Measurements from ENCODE around the gene CASP2.
A peak's percentile ranks its signal among the peaks of the same experiment; 100 is the strongest.
"Not testable (repeated sequence)": the region's sequence is repeated elsewhere in the genome, so short reads cannot be mapped to it uniquely, and the experiment has no call there.

Gene CASP2

GRCh38 chr7:143265017-143265693, 23.0 kb upstream of the CASP2 start:
- no peak for DNase-seq

GRCh38 chr7:143269251-143269650, 18.9 kb upstream of the CASP2 start:
- no peak for DNase-seq

DNA sequence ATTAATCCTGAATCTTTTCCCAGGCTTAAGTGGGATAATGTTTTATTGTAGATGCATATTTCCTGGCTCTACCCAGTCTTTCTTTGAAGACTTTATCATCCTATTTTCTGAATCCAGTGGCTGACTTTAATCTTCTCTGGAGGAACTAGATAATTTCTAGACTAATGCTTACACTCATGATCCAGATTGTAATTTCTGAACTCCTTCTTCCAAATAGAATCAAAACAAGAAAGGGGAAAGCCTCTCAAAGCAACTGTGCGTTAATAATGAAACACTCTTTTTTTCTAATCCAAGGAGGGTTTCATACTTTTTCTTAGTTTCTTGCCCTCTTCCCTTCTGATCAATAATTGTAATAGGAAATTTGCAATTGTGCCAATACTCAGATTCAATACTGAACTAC, 16.9 kb upstream of the CASP2 start:
- DNase-seq = no peak

DNA sequence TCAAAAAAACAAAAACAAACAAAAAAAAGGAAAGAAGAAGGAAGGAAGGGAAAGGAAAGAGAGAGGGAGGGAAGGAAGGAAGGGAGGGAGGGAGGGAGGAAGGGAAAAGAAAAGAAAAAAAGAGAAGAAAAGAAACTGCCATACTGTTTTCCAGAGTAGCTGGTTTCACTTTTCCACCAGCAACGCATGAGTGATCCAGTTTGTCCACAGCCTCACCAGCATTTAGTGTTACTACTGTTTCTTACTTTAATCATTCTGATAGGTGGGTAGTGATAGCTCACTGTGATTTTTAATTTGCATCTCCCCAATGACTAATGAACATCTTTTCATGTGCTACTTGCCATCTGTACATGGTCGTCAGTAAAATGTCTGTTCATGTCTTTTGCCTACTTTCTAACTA, 15.3 kb upstream of the CASP2 start:
- no peak for DNase-seq

GRCh38 chr7:143279186-143280098, 8.7 kb upstream of the CASP2 start:
- DNase-seq = peak in 2 of 5 experiments; percentile 24 to 57

- DNase-seq = peak in 1 of 5 experiments; percentile 24
Measured at GRCh38 chr7:143280160-143280559, 8.0 kb upstream of the CASP2 start.

DNA sequence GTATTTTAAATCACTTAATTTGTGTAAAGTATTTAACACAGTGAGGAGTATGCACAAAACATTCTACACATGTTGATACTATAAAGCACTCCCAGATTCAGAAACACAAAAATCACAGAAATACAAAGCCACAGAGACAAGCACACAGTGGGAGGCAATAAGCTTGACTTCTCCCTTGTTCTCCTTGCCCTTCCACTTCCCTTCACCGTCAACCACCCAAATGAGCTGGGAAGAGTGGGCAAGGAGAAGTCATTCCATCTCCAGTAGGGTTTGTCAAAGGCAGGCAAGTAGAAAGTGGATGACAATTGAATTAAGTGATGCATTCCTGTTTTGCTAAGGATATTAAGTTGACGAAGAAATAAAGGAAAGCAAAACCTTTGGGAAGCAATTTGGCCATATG, 7.6 kb upstream of the CASP2 start:
- no peak for DNase-seq

- DNase-seq = no peak
Measured at GRCh38 chr7:143281529-143281928, 6.6 kb upstream of the CASP2 start.

DNA sequence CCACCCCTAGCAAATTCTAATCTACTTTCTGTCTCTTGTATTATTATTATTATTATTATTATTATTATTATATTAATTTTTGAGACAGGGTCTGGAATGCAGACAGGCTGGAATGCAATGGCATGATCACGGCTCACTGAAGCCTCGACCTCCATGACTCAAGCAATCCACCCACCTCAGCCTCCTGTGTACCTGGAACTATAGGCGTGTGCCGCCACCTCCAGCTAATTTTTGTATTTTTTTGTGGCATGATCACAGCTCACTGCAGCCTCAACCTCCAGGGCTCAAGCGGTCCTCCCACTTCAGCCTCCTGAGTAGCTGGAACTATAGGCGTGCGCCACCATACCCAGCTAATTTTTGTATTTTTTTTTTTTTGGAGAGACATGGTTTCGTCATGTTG, 6.0 kb upstream of the CASP2 start:
- DNase-seq = no peak

DNA sequence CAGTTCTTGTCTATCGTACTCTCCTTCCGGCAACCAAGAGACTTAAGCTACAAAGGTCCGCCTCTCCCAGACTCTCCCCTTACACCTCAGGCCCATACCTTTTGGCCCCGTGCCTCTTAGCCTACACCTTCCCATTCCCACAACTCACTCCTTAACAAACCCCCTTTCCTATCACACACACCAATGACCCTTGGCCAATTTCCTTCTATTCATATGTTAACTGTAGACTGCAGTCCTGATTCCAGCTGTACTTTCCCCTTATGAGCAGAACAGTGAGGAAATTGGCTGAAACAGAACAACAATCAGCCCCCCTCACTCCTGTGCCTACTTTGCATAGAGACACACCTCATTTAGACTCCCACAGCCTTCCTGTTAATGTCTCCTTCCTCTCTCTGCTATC, 4.8 kb upstream of the CASP2 start:
- no peak for DNase-seq

DNA sequence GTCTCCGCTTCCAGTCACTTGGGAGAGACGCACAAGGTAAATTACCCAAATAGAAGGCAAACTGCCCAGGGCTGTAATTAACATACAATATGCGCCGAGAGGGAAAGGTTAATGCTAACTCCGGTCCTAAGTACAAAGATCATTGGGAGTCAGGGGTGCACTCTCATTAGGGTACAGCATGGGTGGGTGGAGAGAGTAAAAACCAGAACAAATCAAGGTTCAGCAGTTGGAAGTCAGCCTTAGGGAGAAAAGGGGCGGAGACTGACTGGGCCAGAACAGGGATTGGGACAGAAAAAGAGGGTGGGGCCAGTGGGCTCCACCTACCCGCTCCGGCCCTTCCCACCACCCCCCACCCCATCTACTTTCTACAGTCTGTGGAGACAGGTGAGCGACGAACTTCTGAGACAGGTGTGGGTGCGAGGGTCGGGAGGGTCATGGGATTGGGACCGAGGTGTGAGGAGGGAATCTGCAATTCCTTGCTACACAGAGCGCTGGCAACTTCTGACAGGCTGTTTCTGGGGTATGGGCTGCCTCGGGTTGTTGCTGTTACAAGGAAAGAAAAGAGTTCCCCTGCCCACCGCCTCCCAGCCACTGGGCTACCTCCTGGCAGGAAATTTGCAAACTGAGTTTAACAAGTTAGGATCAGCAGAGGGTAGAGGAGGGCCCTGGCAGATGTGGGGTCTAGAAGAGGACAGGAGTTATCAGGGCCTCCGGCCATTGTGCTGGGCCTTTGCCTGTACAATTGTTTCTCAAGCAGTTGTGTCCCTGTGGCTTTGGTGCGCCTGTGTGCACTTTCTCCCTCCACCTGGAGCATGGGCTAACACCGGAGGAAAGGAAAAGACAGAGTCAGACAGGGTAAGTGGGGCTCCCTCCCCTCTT, 3.3 kb upstream of the CASP2 start, which contains the start of gene TMEM139:
Gene TMEM139 (plus strand): TSS at position 368 of the 879 bp plus-strand sequence. CDS start 1,000 bp downstream, outside the sequence.
- DNase-seq = no peak

- no peak for DNase-seq
Measured at GRCh38 chr7:143285470-143285778, 2.7 kb upstream of the CASP2 start.

GRCh38 chr7:143285806-143286521, 2.2 kb upstream of the CASP2 start:
- DNase-seq = no peak

- no peak for DNase-seq
Measured at GRCh38 chr7:143286522-143286890, 1.6 kb upstream of the CASP2 start.

GRCh38 chr7:143287339-143287934, 714 bp upstream of the CASP2 start:
- DNase-seq = no peak

- DNase-seq = no peak
Measured at GRCh38 chr7:143288836-143289235, 685 bp downstream of the CASP2 start.

DNA sequence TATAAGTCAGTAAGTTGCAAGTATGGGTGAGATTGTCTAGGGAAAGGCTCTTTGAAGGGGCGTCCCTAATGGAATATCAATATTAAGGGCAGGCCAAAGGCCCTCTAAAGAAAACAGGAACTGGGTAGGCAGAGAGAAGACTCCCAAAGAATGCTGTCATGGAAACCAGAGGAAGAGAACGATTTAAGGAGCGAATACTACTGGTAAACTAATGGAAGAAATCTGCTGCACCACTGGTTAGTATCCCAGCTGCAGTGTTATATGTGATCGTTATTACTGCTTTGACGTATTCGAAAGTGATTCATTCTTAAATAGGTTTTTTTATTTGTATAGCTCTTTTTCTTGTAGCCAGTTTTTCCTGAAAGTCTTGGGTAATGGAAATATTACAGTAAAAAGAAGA, 1.3 kb downstream of the CASP2 start:
- no peak for DNase-seq

- not testable (repeated sequence) for DNase-seq
Measured at GRCh38 chr7:143289888-143290287, 1.7 kb downstream of the CASP2 start.

GRCh38 chr7:143290293-143290692, 2.1 kb downstream of the CASP2 start:
- DNase-seq = no peak

GRCh38 chr7:143292876-143293275, 4.7 kb downstream of the CASP2 start:
- no peak for DNase-seq

- no peak for DNase-seq
Measured at GRCh38 chr7:143295870-143296269, 7.7 kb downstream of the CASP2 start.

DNA sequence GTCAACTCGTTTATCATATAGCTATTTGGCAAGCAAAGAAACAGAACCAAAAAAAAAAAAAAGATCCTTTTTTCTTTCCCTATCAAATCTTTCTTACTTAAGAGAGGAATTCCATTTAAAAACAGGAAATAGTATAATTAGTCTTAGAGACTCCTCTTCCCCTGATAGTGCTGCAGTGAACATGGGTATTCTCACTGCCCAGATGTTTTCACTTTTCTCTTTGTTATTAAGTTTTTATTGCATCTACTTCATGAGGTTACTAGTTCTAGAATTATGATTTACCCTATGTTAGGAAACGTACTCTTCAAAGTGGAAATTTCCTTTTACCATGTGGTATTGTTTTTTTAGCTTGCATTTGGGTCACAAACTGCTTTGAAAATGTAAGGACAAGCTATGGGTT, 8.5 kb downstream of the CASP2 start:
- DNase-seq = no peak
